ENCODE results near the gene SLC35C1.
A peak's percentile ranks its signal among the peaks of the same experiment; 100 is the strongest.

The SLC35C1 gene

DNA sequence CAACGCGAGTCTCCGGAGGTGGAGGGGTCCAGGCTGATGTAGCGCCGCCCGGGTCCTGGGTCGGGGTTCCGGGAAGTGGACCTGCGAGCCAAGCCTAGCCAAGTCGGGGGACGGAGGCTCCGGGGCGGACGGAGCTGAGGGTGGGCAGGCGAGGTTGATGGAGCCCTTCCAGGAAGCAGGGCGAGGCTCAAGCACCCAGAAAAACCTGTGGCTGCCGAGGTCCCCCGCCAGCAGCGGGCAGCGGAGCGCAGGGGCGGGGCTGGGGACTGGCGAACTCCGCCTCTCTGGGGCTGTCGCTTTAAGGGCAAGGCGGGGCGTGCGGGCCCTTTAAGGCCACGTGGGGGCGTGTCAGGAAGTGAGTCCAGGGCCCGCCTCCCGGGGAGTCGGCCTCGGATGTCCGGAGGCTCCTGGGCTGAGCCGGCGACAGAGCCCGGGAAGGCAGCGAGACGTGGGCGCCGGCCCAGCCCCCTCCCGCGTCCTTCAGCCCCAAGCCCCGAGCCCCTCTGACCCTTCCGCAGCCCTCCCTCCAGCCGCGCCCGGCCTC lies at the start of gene SLC35C1:
SLC35C1 (plus strand) TSS at position 389 of the 544 bp plus-strand sequence. CDS start 653 bp downstream, outside the sequence.
- Histone ChIP-seq H2AFZ (ENCODE audit: low read length) (peak within 1 kb of the TSS; percentile 100), H3K9me2 (replicated peaks; ENCODE audit: low read depth, low read length) (no peaks in the 10 kb centered on the region), H3K4me1 (ENCODE audit: insufficient read depth, low read length, poor library complexity, severe bottlenecking) (peaks cover 40% of the 10 kb centered on the region), H4K20me1 (ENCODE audit: insufficient read depth, low read length, poor library complexity, severe bottlenecking) (peaks cover 5% of the 10 kb centered on the region), H3F3A (ENCODE audit: low read depth) (no peaks in the 10 kb centered on the region), H3K4me2 (ENCODE audit: low read depth, low read length, poor library complexity, severe bottlenecking) (peak within 1 kb of the TSS; percentile 95), H3K9ac (ENCODE audit: low read depth, low read length, poor library complexity, severe bottlenecking) (peak within 1 kb of the TSS; percentile 81), H3K36me3 (ENCODE audit: insufficient read depth, low read length) (no peaks in the 10 kb centered on the region), H3K4me3 (ENCODE audit: low read length, poor library complexity, severe bottlenecking) (peak within 1 kb of the TSS; percentile 98), H3K27me3 (ENCODE audit: insufficient read depth, low read length, poor library complexity, severe bottlenecking) (no peaks in the 10 kb centered on the region), H3K79me2 (ENCODE audit: insufficient read depth, low read length) (peaks cover 35% of the 10 kb centered on the region; the same call in 1 of the 2 replicates), H3K9me3 (ENCODE audit: insufficient read depth, low read depth, low read length) (no peaks in the 10 kb centered on the region)
- 0 out of 2 replicates have a peak, but pooled peaks have one; percentile 18 for TF ChIP-seq CTCF (conservative IDR thresholded peaks at IDR 0.05; ENCODE audit: low read length)
- no peak for TF ChIP-seq EZH2phosphoT487 (IDR thresholded peaks at IDR 0.05; ENCODE audit: borderline replicate concordance)

GRCh38 chr11:45755281-45755859 lies 49.6 kb upstream of the SLC35C1 start:
- Histone ChIP-seq H3K27me3 (ENCODE audit: insufficient read depth, low read length, poor library complexity, severe bottlenecking) (no peaks in the 10 kb centered on the region), H2AFZ (ENCODE audit: low read length) (no peak overlapping the region)
- no peak for TF ChIP-seq EZH2phosphoT487 (IDR thresholded peaks at IDR 0.05; ENCODE audit: borderline replicate concordance)
- no peak for TF ChIP-seq CTCF (conservative IDR thresholded peaks at IDR 0.05; ENCODE audit: low read length)

GRCh38 chr11:45756384-45757010 lies 48.5 kb upstream of the SLC35C1 start:
- no peak overlapping the region for H2AFZ ChIP-seq (ENCODE audit: low read length)
- no peaks in the 10 kb centered on the region for H3K79me2 ChIP-seq (ENCODE audit: insufficient read depth, low read length)
- H3K4me3 ChIP-seq (ENCODE audit: low read length, poor library complexity, severe bottlenecking), result no peak overlapping the region
- H3K9ac ChIP-seq (ENCODE audit: low read depth, low read length, poor library complexity, severe bottlenecking), result no peak overlapping the region
- H4K20me1 ChIP-seq (ENCODE audit: insufficient read depth, low read length, poor library complexity, severe bottlenecking), result no peaks in the 10 kb centered on the region
- no peaks in the 10 kb centered on the region for H3K9me2 ChIP-seq (replicated peaks; ENCODE audit: low read depth, low read length)
- TF ChIP-seq CTCF (conservative IDR thresholded peaks at IDR 0.05; ENCODE audit: low read length) (no peak), EZH2phosphoT487 (IDR thresholded peaks at IDR 0.05; ENCODE audit: borderline replicate concordance) (no peak)
- H3K9me3 ChIP-seq (ENCODE audit: insufficient read depth, low read depth, low read length), result no peaks in the 10 kb centered on the region
- H3K36me3 ChIP-seq (ENCODE audit: insufficient read depth, low read length), result no peaks in the 10 kb centered on the region
- no peaks in the 10 kb centered on the region for H3K27me3 ChIP-seq (ENCODE audit: insufficient read depth, low read length, poor library complexity, severe bottlenecking)
- no peaks in the 10 kb centered on the region for H3F3A ChIP-seq (ENCODE audit: low read depth)
- no peaks in the 10 kb centered on the region for H3K4me1 ChIP-seq (ENCODE audit: insufficient read depth, low read length, poor library complexity, severe bottlenecking)
- no peak overlapping the region for H3K4me2 ChIP-seq (ENCODE audit: low read depth, low read length, poor library complexity, severe bottlenecking)

More at GRCh38 chr11:45755281-45755859, 49.6 kb upstream of the SLC35C1 start:
- Histone ChIP-seq H3K36me3 (ENCODE audit: insufficient read depth, low read length) (no peaks in the 10 kb centered on the region), H3K79me2 (ENCODE audit: insufficient read depth, low read length) (no peaks in the 10 kb centered on the region), H3K4me2 (ENCODE audit: low read depth, low read length, poor library complexity, severe bottlenecking) (no peak overlapping the region), H3K9me2 (replicated peaks; ENCODE audit: low read depth, low read length) (no peaks in the 10 kb centered on the region), H3K4me3 (ENCODE audit: low read length, poor library complexity, severe bottlenecking) (no peak overlapping the region), H3K9ac (ENCODE audit: low read depth, low read length, poor library complexity, severe bottlenecking) (no peak overlapping the region), H3F3A (ENCODE audit: low read depth) (no peaks in the 10 kb centered on the region), H4K20me1 (ENCODE audit: insufficient read depth, low read length, poor library complexity, severe bottlenecking) (no peaks in the 10 kb centered on the region), H3K9me3 (ENCODE audit: insufficient read depth, low read depth, low read length) (no peaks in the 10 kb centered on the region), H3K4me1 (ENCODE audit: insufficient read depth, low read length, poor library complexity, severe bottlenecking) (no peaks in the 10 kb centered on the region)

Data from Loucy (cell line).